HepG2 (cell line): Measurements from ENCODE around the gene PLCL2. TPM values are rescaled to one million over a fixed set of nuclear protein-coding genes. Genes with fewer than 3 reads are reported as not detected.

Source experiments
- ATAC-seq: fragments of 200-7000 bp; cut with Tn5 transposase; 3 replicates; pipeline ENCODE4 v1.9.1; 2020; ENCODE audit warnings: mild to moderate bottlenecking, moderate library complexity
- BruUV-seq: library from RNA; stranded (reverse); fragments of 400-500 nt; replicated peaks from 2 replicates; lab custom pipeline; 2021; lab: Mats Ljungman, UMichigan
- CTCF ChIA-PET: fragments of 300-600 bp; formaldehyde crosslinking; extraction: SDS; loops from one replicate; lab custom pipeline; 2021; ENCODE audit warnings: low total read pairs, inconsistent platforms, low intra/inter-chr PET ratio; lab: Yijun Ruan, JAX
- POLR2A ChIA-PET: fragments of 350-600 bp; sonication (Branson Sonifier 250); formaldehyde crosslinking; loops from one replicate; lab custom pipeline; 2020; ENCODE audit warnings: antibody characterized with exemption, inconsistent platforms; lab: Yijun Ruan, JAX
- DNase-seq: peaks from one replicate; pipeline ENCODE4 v3.0.0-alpha.2; 2015; ENCODE audit warnings: low spot score
- FAIRE-seq: peaks from 3 replicates; lab custom pipeline; 2011; peaks lifted over from hg19 to GRCh38; lab: Jason Lieb, UNC
- H2AFZ ChIP-seq: one replicate; pipeline ENCODE4 v1.6.1; 2011; ENCODE audit warnings: low read length, inconsistent platforms
- H3K27ac ChIP-seq: fragments of 300-600 bp; 3 replicates; pipeline ENCODE4 v1.8.0; 2011; ENCODE audit warnings: mixed run types, mild to moderate bottlenecking, mixed read lengths, low read length, inconsistent platforms; ENCODE audit not compliant: insufficient read depth; ENCODE audit errors: extremely low read length
- H3K27me3 ChIP-seq, 2 experiments: fragments of 200-600 bp in 1 of 2; 2 replicates in 1 of 2; 3 replicates in 1 of 2; pipeline versions ENCODE4 v1.6.0 to v1.8.0; 2011; ENCODE audit warnings: low read length in 2 of 2, mild to moderate bottlenecking in 2 of 2, moderate library complexity in 2 of 2, inconsistent platforms in 1 of 2; ENCODE audit not compliant: insufficient read depth in 2 of 2, control insufficient read depth in 1 of 2
- H3K36me3 ChIP-seq, 2 experiments: fragments of 200-600 bp in 1 of 2; replicated peaks in 1 of 2; 2 replicates in 1 of 2; 3 replicates in 1 of 2; pipeline versions ENCODE4 v1.5.1 to v1.8.0; 2011; ENCODE audit warnings: low read length in 2 of 2, inconsistent platforms in 1 of 2; ENCODE audit not compliant: insufficient read depth in 2 of 2, control insufficient read depth in 1 of 2
- H3K4me1 ChIP-seq: 2 replicates; pipeline ENCODE4 v1.5.1; 2012; ENCODE audit warnings: low read length, inconsistent platforms; ENCODE audit not compliant: insufficient read depth
- H3K4me2 ChIP-seq: 2 replicates; pipeline ENCODE4 v1.6.0; 2011; ENCODE audit warnings: low read depth, low read length, inconsistent platforms
- H3K4me3 ChIP-seq, 3 experiments: fragments of 200-600 bp in 1 of 3; sonication (generic), shearing (Covaris generic) in 1 of 3; replicated peaks in 1 of 3; 2 replicates each; pipeline ENCODE4 v1.5.1; 2011 to 2016; ENCODE audit warnings: low read length in 3 of 3, inconsistent platforms in 2 of 3, low read depth in 2 of 3, mild to moderate bottlenecking in 2 of 3, control low read depth in 1 of 3, mixed read lengths in 1 of 3; ENCODE audit not compliant: insufficient read depth in 1 of 3
- H3K79me2 ChIP-seq: one replicate; pipeline ENCODE4 v1.6.1; 2011; ENCODE audit warnings: low read length, inconsistent platforms; ENCODE audit not compliant: insufficient read depth
- H3K9ac ChIP-seq: 2 replicates; pipeline ENCODE4 v1.6.0; 2011; ENCODE audit warnings: mild to moderate bottlenecking, low read depth, low read length, inconsistent platforms; ENCODE audit not compliant: insufficient read depth
- H3K9me3 ChIP-seq: 2 replicates; pipeline ENCODE4 v1.5.1; 2012; ENCODE audit warnings: mild to moderate bottlenecking, low read length
- H4K20me1 ChIP-seq: 2 replicates; pipeline ENCODE4 v1.6.0; 2011; ENCODE audit warnings: inconsistent platforms, mild to moderate bottlenecking, low read length, moderate library complexity; ENCODE audit not compliant: insufficient read depth
- ATF4 ChIP-seq, 2 experiments: fragments of 450-650 bp in 1 of 2; sonication (generic) in 1 of 2; formaldehyde crosslinking; IDR thresholded peaks; 2 replicates each; pipeline versions ENCODE4 v1.5.0 to v1.8.0; 2020 to 2022; ENCODE audit warnings: mild to moderate bottlenecking in 1 of 2, missing genetic modification reagents in 1 of 2
- CEBPZ ChIP-seq: IDR thresholded peaks from 2 replicates; pipeline ENCODE4 v1.6.1; 2012; ENCODE audit warnings: low read length, improper control_type of control experiment
- CENPT ChIP-seq: sonication (generic); formaldehyde crosslinking; IDR thresholded peaks from 2 replicates; pipeline ENCODE4 v1.8.0; 2022; ENCODE audit warnings: low read depth, mild to moderate bottlenecking, moderate library complexity, missing genetic modification reagents
- ELF4 ChIP-seq: sonication (generic); formaldehyde crosslinking; IDR thresholded peaks from 2 replicates; pipeline ENCODE4 v1.5.0; 2020; ENCODE audit warnings: missing genetic modification reagents, mild to moderate bottlenecking, moderate library complexity, borderline replicate concordance
- FOXP1 ChIP-seq, 2 experiments: fragments of 450-650 bp in 1 of 2; IDR thresholded peaks; 2 replicates each; pipeline ENCODE4 v1.6.1; 2017 to 2018; ENCODE audit warnings: antibody characterized with exemption in 1 of 2
- HCFC1 ChIP-seq: fragments of 150-350 bp; IDR thresholded peaks from 2 replicates; pipeline ENCODE4 v1.6.1; 2014; ENCODE audit warnings: low read depth, low read length
- HNRNPK ChIP-seq: fragments of 200-400 bp; formaldehyde crosslinking; IDR thresholded peaks from 2 replicates; pipeline ENCODE4 v1.6.1; 2018; ENCODE audit warnings: low read length, low read depth, moderate library complexity, mild to moderate bottlenecking; ENCODE audit not compliant: poor library complexity, severe bottlenecking
- HOXD1 ChIP-seq: sonication (generic); formaldehyde crosslinking; IDR thresholded peaks from 2 replicates; pipeline ENCODE4 v1.5.0; 2020; ENCODE audit warnings: missing genetic modification reagents
- MYNN ChIP-seq: sonication (generic); formaldehyde crosslinking; IDR thresholded peaks from 2 replicates; pipeline ENCODE4 v1.4.0; 2020; ENCODE audit warnings: mild to moderate bottlenecking, low read depth, missing genetic modification reagents
- NFE2 ChIP-seq: sonication (generic); formaldehyde crosslinking; IDR thresholded peaks from 2 replicates; pipeline ENCODE4 v1.4.0; 2020; ENCODE audit warnings: missing genetic modification reagents
- NFIC ChIP-seq: IDR thresholded peaks from 2 replicates; pipeline ENCODE4 v1.6.1; 2012; ENCODE audit warnings: mild to moderate bottlenecking, low read length, inconsistent platforms
- ONECUT2 ChIP-seq: sonication (generic); formaldehyde crosslinking; IDR thresholded peaks from 2 replicates; pipeline ENCODE4 v1.4.0; 2020; ENCODE audit warnings: missing genetic modification reagents
- RXRA ChIP-seq: sonication (generic); formaldehyde crosslinking; IDR thresholded peaks from 2 replicates; pipeline ENCODE4 v1.5.1; 2020; ENCODE audit warnings: missing genetic modification reagents
- SAP130 ChIP-seq: IDR thresholded peaks from 2 replicates; pipeline ENCODE4 v1.6.1; 2016; ENCODE audit warnings: low read depth
- SP2 ChIP-seq: sonication (generic); formaldehyde crosslinking; IDR thresholded peaks from 2 replicates; pipeline ENCODE4 v1.5.1; 2020; ENCODE audit warnings: mild to moderate bottlenecking, missing genetic modification reagents
- ZBTB33 ChIP-seq: sonication (generic); formaldehyde crosslinking; IDR thresholded peaks from 2 replicates; pipeline ENCODE4 v1.4.0; 2020; ENCODE audit warnings: missing genetic modification reagents
- ZNF550 ChIP-seq: sonication (generic); formaldehyde crosslinking; IDR thresholded peaks from 2 replicates; pipeline ENCODE4 v1.4.0; 2020; ENCODE audit warnings: mild to moderate bottlenecking, missing genetic modification reagents, borderline replicate concordance
- ZNF614 ChIP-seq: IDR thresholded peaks from 2 replicates; pipeline ENCODE4 v1.6.1; 2018; ENCODE audit warnings: missing biosample characterization, missing genetic modification reagents, inconsistent platforms, borderline replicate concordance
- WGBS: methylation state at CpG from one replicate; pipeline ENCODE4 v1.1.6; 2017; ENCODE audit warnings: low lambda C conversion rate; 5-methylcytosine and 5-hydroxymethylcytosine counted together
- in situ Hi-C: cut with HindIII; loops from 2 replicates; pipeline ENCODE4 v1.10.0; 2017; ENCODE audit warnings: low pct_unique_long_range_greater_than_20kb; ENCODE audit not compliant: extremely low pct_ligation_motif_present
- intact Hi-C: fragments of 100-400 bp; cut with micrococcal nuclease; formaldehyde crosslinking; loops from one replicate; pipeline ENCODE4 v1.10.0; 2022; ENCODE audit not compliant: unreplicated experiment
- polyA plus RNA-seq, 8 experiments: library from polyadenylated mRNA; depleted of rRNA in 3 of 8; stranded (reverse) in 7 of 8; unstranded in 1 of 8; fragments of >200 nt; fragmentation: Illumina TruSeq in 4 of 8; extraction: Trizol in 4 of 8; gene quantifications; 2 replicates each; pipeline versions ENCODE4 v1.2.1 to v1.2.3, GENCODE V29; 2011 to 2016; ENCODE audit warnings: low read depth in 4 of 8, missing spikeins in 1 of 8, mixed read lengths in 1 of 8; ENCODE audit not compliant: insufficient read depth in 1 of 8
- total RNA-seq, 5 experiments: library from RNA; depleted of rRNA; stranded (reverse); fragments of >200 nt; fragmentation: Illumina TruSeq; extraction: Trizol; gene quantifications; 2 replicates each; pipeline ENCODE4 v1.2.3, GENCODE V29; 2016; ENCODE audit warnings: low read depth in 1 of 5

Gene PLCL2
- total and polyA plus RNA-seq, 2 of the 13 experiments (the other 11 are each of a cell fraction or from before 2014, with no cell fraction given) = not detected

GRCh38 chr3:16881896-16882630 is 2.7 kb upstream of the PLCL2 start:
- no peak overlapping the region for H3K9ac ChIP-seq
- under 1% methylated on average over 5 of the region's 6 CpGs for WGBS
- CTCF ChIA-PET = no interaction called here
- no peaks in the 10 kb centered on the region for H3K4me1 ChIP-seq
- no TSS peak for BruUV-seq
- peaks cover 1 to 24% of the 10 kb centered on the region in 2 experiments; a peak in 4 of 5 replicates for H3K27me3 ChIP-seq
- intact Hi-C loops (no loop called here), in situ Hi-C loops (no loop called here)
- no peak overlapping the region for H3K4me3 ChIP-seq
- no peaks in the 10 kb centered on the region for H3K9me3 ChIP-seq
- no peaks in the 10 kb centered on the region for H3K79me2 ChIP-seq
- H2AFZ ChIP-seq = no peak overlapping the region
- POLR2A ChIA-PET = no interaction called here
- H3K4me2 ChIP-seq = no peak overlapping the region
- H3K27ac ChIP-seq = no peak overlapping the region
- H3K36me3 ChIP-seq = no peaks in the 10 kb centered on the region
- no peaks in the 10 kb centered on the region for H4K20me1 ChIP-seq
- ATAC-seq = no peak
- no peak for FAIRE-seq
- TF ChIP-seq ZNF550 = no peak
- no peak for TF ChIP-seq NFE2 (CRISPR knock-in tag)
- no peak for TF ChIP-seq NFIC
- TF ChIP-seq HOXD1 = no peak
- no peak for TF ChIP-seq SP2 (CRISPR knock-in tag)
- TF ChIP-seq HNRNPK = no peak
- no peak for TF ChIP-seq SAP130 (CRISPR knock-in tag)
- no peak for TF ChIP-seq CENPT (CRISPR knock-in tag)
- TF ChIP-seq RXRA (CRISPR knock-in tag) = no peak
- no peak for TF ChIP-seq FOXP1 (IDR thresholded peaks at IDR 0.05)
- no peak for TF ChIP-seq FOXP1 (CRISPR knock-in tag; IDR thresholded peaks at IDR 0.05)
- TF ChIP-seq ZNF614 (CRISPR knock-in tag) = no peak
- TF ChIP-seq HCFC1 = no peak
- no peak for TF ChIP-seq CEBPZ
- no peak for TF ChIP-seq ATF4 (CRISPR knock-in tag; IDR thresholded peaks at IDR 0.05)
- no peak for TF ChIP-seq ELF4 (CRISPR knock-in tag)
- no peak for TF ChIP-seq ONECUT2 (CRISPR knock-in tag)
- TF ChIP-seq MYNN (CRISPR knock-in tag) = no peak
- no peak for TF ChIP-seq ZBTB33 (CRISPR knock-in tag)
- DNase-seq = no peak
